AG04450 (cell line): ENCODE measurements around the gene SYMPK. TPM values are rescaled to one million over a fixed set of nuclear protein-coding genes. Genes with fewer than 3 reads are reported as not detected.

ENCODE experiments used
- CTCF ChIA-PET: fragments of 300-600, 350-600 bp; formaldehyde crosslinking; extraction: SDS; loops from one replicate; lab custom pipeline; 2022; ENCODE audit warnings: antibody characterized with exemption, inconsistent platforms; lab: Charles Lee
- POLR2A ChIA-PET: fragments of 350-600 bp; formaldehyde crosslinking; extraction: SDS; loops from one replicate; lab custom pipeline; 2021; ENCODE audit warnings: antibody characterized with exemption, inconsistent platforms; lab: Yijun Ruan, JAX
- DNase-seq: peaks from one replicate; pipeline ENCODE4 v3.0.0-alpha.2; 2011; ENCODE audit warnings: low read depth, low spot score
- H3K27ac ChIP-seq: one replicate; pipeline ENCODE4 v1.5.1; 2012; ENCODE audit warnings: low read depth, low read length, control low read depth
- H3K27me3 ChIP-seq: one replicate; pipeline ENCODE4 v1.6.0; 2012; ENCODE audit warnings: low read length; ENCODE audit not compliant: control insufficient read depth, insufficient read depth
- H3K4me3 ChIP-seq: 2 replicates; pipeline ENCODE4 v1.5.1; 2011; ENCODE audit warnings: mild to moderate bottlenecking, low read depth, low read length, control low read depth
- H3K9me3 ChIP-seq: 2 replicates; pipeline ENCODE4 v1.5.1; 2012; ENCODE audit warnings: low read length; ENCODE audit not compliant: control insufficient read depth, insufficient read depth
- polyA plus RNA-seq: library from polyadenylated mRNA; depleted of rRNA; stranded (reverse); fragments of >200 nt; gene quantifications from 2 replicates; pipeline ENCODE4 v1.2.3, GENCODE V29; 2011
- TF ChIP-seq, protein P1 (sequence below): IDR thresholded peaks from 2 replicates; pipeline ENCODE4 v1.5.1; 2011; ENCODE audit warnings: low read depth, low read length, control low read depth, inconsistent platforms

SYMPK gene
- polyA plus RNA-seq, 1 experiment: 63.1 TPM

DNA sequence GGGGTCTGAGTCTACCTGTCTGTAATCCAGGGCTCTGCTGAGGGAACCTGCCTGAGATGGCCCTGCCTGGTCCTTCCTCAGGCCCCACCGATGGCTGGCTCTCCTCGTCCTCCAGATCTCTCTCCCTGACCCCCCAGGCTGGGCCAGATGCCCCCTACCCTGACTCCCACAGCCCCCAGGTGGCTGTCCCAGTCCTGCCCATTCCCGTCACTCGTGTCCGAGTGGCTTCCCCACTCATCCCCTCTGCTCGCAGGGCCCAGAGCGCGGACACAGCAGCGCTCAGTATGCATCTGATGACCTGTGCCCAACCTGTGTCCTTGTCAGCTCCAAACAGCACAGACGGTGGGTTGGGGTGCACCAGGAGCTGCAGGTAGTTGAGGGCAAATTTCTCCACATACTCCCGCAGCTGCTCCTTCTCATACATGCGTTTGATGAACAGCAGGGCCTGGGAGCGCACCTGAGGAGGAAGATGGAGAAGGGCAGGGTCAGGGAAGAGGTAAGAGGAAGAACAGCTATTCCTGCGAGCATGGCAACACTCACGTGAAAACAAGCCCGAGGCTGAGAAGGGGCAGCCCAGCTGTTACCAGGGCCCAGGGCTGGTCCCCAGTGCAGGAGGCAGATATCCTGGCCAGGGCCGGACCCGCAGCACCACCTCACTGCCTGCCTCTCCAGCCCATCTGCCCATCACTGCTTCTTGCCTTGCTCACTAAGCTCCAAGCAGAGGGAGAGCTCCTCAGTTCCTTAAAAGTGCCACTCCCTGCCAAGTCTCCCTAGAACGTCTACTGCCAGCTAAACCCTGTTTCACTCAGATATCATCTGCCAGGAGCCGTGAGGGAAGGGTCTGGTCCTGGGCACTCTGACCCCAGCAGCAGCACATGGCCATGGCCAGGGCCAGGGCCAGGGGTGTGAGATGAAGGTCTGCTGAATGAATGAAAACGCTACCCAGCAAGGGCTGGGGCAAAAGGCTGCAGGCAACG, 36.7 kb downstream of the SYMPK start:
- Histone ChIP-seq H3K4me3 (no peak overlapping the region), H3K27me3 (no peaks in the 10 kb centered on the region), H3K27ac (no peak overlapping the region), H3K9me3 (no peaks in the 10 kb centered on the region; the same call in 1 of the 2 replicates)
- POLR2A ChIA-PET: interaction anchor here (0.6 kb wide), 1 partner anchor 55 kb away, joined by 3 read pairs; no protein-coding TSS in a partner anchor
- TF ChIP-seq, protein P1, sequence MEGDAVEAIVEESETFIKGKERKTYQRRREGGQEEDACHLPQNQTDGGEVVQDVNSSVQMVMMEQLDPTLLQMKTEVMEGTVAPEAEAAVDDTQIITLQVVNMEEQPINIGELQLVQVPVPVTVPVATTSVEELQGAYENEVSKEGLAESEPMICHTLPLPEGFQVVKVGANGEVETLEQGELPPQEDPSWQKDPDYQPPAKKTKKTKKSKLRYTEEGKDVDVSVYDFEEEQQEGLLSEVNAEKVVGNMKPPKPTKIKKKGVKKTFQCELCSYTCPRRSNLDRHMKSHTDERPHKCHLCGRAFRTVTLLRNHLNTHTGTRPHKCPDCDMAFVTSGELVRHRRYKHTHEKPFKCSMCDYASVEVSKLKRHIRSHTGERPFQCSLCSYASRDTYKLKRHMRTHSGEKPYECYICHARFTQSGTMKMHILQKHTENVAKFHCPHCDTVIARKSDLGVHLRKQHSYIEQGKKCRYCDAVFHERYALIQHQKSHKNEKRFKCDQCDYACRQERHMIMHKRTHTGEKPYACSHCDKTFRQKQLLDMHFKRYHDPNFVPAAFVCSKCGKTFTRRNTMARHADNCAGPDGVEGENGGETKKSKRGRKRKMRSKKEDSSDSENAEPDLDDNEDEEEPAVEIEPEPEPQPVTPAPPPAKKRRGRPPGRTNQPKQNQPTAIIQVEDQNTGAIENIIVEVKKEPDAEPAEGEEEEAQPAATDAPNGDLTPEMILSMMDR: no peak
- DNase-seq: no peak
- CTCF ChIA-PET: interaction anchor here (0.9 to 3.5 kb wide), 2 partner anchors 9 to 56 kb away, joined by 4 to 29 read pairs; no protein-coding TSS in a partner anchor

DNA sequence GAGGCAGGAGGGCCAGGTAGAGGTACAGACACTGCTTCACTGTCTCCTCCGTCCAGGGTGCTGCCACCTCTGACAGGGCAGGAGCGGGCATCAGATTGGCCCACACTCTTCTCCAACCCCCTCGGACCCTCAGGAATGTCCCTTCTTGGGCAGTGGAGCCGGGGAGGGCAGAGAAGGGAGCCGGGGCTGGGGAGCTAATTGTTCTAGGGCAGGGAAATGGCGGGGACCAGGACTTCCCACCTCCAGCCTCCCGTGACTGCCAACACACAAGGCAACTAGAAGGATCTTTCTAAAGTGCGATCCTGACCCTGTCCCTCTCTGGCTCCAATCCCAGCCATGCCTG, 37.7 kb downstream of the SYMPK start:
- Histone ChIP-seq H3K9me3 (no peaks in the 10 kb centered on the region; the same call in 1 of the 2 replicates), H3K27me3 (no peaks in the 10 kb centered on the region), H3K4me3 (no peak overlapping the region), H3K27ac (no peak overlapping the region)
- TF ChIP-seq, protein P1: no peak
- no peak for DNase-seq
- CTCF ChIA-PET: interaction anchor here (0.9 to 3.5 kb wide), 2 partner anchors 8 to 55 kb away, joined by 4 to 29 read pairs; no protein-coding TSS in a partner anchor
- POLR2A ChIA-PET: interaction anchor here (1.3 kb wide), 1 partner anchor 12 kb away, joined by 3 read pairs; no protein-coding TSS in a partner anchor

DNA sequence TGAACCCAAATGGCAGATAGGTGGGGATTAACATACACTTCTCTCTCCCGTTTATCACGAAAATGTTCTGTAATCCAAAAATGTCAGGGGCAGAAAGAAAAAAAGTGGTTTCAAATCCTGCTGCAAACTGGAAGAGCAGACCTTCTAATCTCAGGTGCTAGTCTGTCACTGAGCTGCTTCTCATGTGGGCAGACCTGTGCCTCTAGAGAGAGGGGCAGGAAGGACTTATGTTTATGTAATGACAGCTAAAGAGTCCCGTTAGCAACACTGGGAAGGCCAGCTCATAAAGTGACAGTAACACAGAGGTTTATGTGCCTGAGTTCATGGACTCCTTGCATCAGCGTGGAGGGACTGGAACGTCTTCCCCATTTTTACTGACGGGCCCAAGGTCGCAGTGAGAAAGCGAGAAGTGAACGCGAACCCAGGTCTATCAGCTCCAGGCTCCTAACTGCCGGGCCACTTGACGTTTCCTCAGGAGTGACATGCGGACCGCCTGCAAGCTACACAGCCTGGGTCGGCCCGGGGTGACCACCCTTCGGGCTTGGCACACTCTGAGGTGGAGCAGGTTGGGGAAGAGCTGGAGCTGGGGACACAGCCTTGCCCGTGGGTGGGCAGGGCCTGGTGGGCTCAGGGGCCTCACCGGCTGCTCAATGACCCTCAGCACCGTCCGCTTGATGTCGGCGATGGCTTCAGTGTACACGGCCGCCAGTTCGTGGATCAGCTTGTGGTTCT, 38.2 kb downstream of the SYMPK start:
- POLR2A ChIA-PET: interaction anchor here (0.5 to 1.3 kb wide), 4 partner anchors 12 to 55 kb away, joined by 3 to 5 read pairs (median 4); partner anchors contain the start of gene SIX5
- no peak overlapping the region for H3K27ac ChIP-seq
- H3K9me3 ChIP-seq: no peaks in the 10 kb centered on the region; the same call in 1 of the 2 replicates
- CTCF ChIA-PET: interaction anchor here (0.5 to 3.5 kb wide), 2 partner anchors 8 to 182 kb away, joined by 3 to 29 read pairs; no protein-coding TSS in a partner anchor
- TF ChIP-seq, protein P1: no peak
- no peaks in the 10 kb centered on the region for H3K27me3 ChIP-seq
- DNase-seq: no peak
- H3K4me3 ChIP-seq: no peak overlapping the region

DNA sequence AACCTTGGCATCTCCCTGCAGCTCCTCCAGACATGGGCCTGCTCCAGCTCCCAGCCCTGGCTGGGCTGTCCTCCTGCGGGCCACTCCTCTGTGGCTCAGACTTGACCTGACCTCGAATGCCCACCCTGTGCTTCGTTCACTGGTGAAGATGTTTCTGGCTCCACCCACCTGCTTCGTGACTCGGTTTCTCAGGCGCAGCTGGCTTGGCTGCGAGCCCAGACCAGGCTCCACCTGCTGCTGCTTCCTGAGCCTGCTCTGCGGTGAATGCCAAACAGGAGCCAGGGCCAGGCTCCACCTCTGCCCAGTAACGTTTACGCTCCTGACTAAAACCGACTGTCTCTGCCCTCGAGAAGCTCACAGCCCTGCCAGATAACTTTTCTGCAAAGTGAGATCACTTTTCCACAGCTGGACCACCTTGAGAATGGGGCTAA, 38.9 kb downstream of the SYMPK start:
- Histone ChIP-seq H3K4me3 (no peak overlapping the region), H3K27me3 (no peaks in the 10 kb centered on the region), H3K9me3 (no peaks in the 10 kb centered on the region; the same call in 1 of the 2 replicates), H3K27ac (no peak overlapping the region)
- POLR2A ChIA-PET: interaction anchor here (0.8 to 1.3 kb wide), 3 partner anchors 11 to 55 kb away, joined by 3 to 4 read pairs (median 3); partner anchors contain the start of gene SIX5
- DNase-seq: no peak
- CTCF ChIA-PET: interaction anchor here (0.5 kb wide), 1 partner anchor 182 kb away, joined by 3 read pairs; no protein-coding TSS in a partner anchor
- TF ChIP-seq, protein P1: no peak
